Activated CD4-positive, alpha-beta T cell treated with anti-CD3 and anti-CD28 coated beads, Interleukin-2, amount 10 ng/mL, durations not matched to agents 7 days and 5 days (primary cell): ENCODE data around the gene REEP3. TPM values are rescaled to one million over a fixed set of nuclear protein-coding genes. Genes with fewer than 3 reads are reported as not detected.

Source experiments
- CTCF ChIA-PET: fragments of 350-600 bp; sonication (Branson Sonifier 250); formaldehyde crosslinking; loops from one replicate; lab custom pipeline; 2021; ENCODE audit warnings: antibody characterized with exemption; lab: Charles Lee
- POLR2A ChIA-PET: fragments of 350-600 bp; sonication (Branson Sonifier 250); formaldehyde crosslinking; loops from one replicate; lab custom pipeline; 2021; ENCODE audit warnings: antibody characterized with exemption; lab: Charles Lee
- DNase-seq: peaks from one replicate; pipeline ENCODE4 v3.0.0-alpha.2; 2020
- H3K27ac Mint-ChIP-seq: one replicate; pipeline ENCODE4 v1.8.0; 2021; ENCODE audit warnings: mild to moderate bottlenecking, moderate library complexity, mixed read lengths
- H3K27me3 Mint-ChIP-seq: one replicate; pipeline ENCODE4 v1.8.0; 2021; ENCODE audit warnings: mixed read lengths
- H3K36me3 Mint-ChIP-seq: one replicate; pipeline ENCODE4 v1.8.0; 2021; ENCODE audit warnings: low read depth, mixed read lengths
- H3K4me1 Mint-ChIP-seq: one replicate; pipeline ENCODE4 v1.8.0; 2021; ENCODE audit warnings: mixed read lengths
- H3K4me3 Mint-ChIP-seq: one replicate; pipeline ENCODE4 v1.8.0; 2021; ENCODE audit warnings: mild to moderate bottlenecking, moderate library complexity, mixed read lengths
- H3K9me3 Mint-ChIP-seq: one replicate; pipeline ENCODE4 v1.8.0; 2021; ENCODE audit warnings: mixed read lengths
- total RNA-seq, 2 experiments: library from RNA; stranded (reverse); gene quantifications; one replicate each; pipeline ENCODE4 v1.2.3, GENCODE V29; 2021

REEP3 gene
- total RNA-seq, 2 experiments from 2014 or later = 20.0 to 27.8 TPM

DNA sequence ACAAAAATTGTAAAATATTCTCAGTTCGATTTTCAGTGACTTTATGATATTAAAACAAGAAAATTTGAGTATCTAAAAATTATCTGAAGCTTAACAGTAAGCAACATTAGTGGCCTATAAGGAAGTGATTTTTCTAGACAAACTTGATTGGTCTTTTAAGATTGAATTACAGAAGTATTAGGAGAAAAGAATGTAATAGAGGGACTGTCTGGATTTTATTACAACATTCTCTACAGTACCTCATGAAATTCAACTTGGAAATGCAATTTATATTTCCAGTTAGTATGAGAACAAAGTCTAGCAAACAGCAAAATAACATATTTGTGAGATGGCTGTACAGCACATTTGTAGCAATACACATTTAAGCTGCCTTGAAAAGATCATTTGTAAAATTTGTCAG, 18.8 kb downstream of the REEP3 start:
- ChIA-PET POLR2A (interaction anchor here (0.7 kb wide), 1 partner anchor 36 kb away, joined by 4 read pairs; no protein-coding TSS in a partner anchor), CTCF (interaction anchor here (1.4 to 2.6 kb wide), 2 partner anchors 11 to 17 kb away, joined by 3 to 7 read pairs; no protein-coding TSS in a partner anchor)
- Mint-ChIP-seq H3K4me3 (no peak overlapping the region), H3K27me3 (no peaks in the 10 kb centered on the region), H3K9me3 (no peaks in the 10 kb centered on the region), H3K4me1 (peaks cover 8% of the 10 kb centered on the region), H3K27ac (no peak overlapping the region), H3K36me3 (no peaks in the 10 kb centered on the region)
- no peak for DNase-seq

- CTCF ChIA-PET = interaction anchor here (0.8 kb wide), 1 partner anchor 1555 kb away, joined by 3 read pairs; no protein-coding TSS in a partner anchor
- H3K4me3 Mint-ChIP-seq = no peak overlapping the region
- no peak overlapping the region for H3K27ac Mint-ChIP-seq
- no peak for DNase-seq
- peaks cover 8% of the 10 kb centered on the region for H3K36me3 Mint-ChIP-seq
- POLR2A ChIA-PET = no interaction called here
- no peaks in the 10 kb centered on the region for H3K27me3 Mint-ChIP-seq
- H3K9me3 Mint-ChIP-seq = no peaks in the 10 kb centered on the region
- H3K4me1 Mint-ChIP-seq = peaks cover 8% of the 10 kb centered on the region
Measured at GRCh38 chr10:63542835-63543575, 21.8 kb downstream of the REEP3 start.

DNA sequence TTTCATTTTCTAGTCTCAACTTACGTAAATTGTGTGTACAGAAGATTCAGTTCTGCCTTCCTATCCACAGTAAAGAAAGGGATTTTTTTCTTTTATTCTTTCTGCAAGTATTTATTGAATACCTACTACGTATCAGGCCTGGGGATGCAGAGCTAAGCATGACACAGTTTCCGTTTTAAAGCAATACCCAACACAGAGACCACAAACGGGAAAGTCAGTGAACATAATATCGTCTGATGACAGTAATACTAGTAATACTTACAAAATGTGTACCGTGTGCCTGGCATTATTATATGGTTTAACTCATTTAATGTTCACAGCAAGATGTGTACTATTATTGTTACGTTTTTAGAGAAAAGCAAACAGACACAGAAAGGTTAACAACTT, 22.4 kb downstream of the REEP3 start:
- Mint-ChIP-seq H3K27ac (no peak overlapping the region), H3K9me3 (no peaks in the 10 kb centered on the region), H3K27me3 (no peaks in the 10 kb centered on the region), H3K36me3 (peaks cover 8% of the 10 kb centered on the region), H3K4me1 (peaks cover 8% of the 10 kb centered on the region), H3K4me3 (no peak overlapping the region)
- ChIA-PET POLR2A (no interaction called here), CTCF (no interaction called here)
- DNase-seq = no peak

GRCh38 chr10:63544418-63544817, 23.2 kb downstream of the REEP3 start:
- no peak overlapping the region for H3K27ac Mint-ChIP-seq
- no peak for DNase-seq
- ChIA-PET CTCF (no interaction called here), POLR2A (no interaction called here)
- peaks cover 10% of the 10 kb centered on the region for H3K36me3 Mint-ChIP-seq
- no peak overlapping the region for H3K4me3 Mint-ChIP-seq
- H3K4me1 Mint-ChIP-seq = peaks cover 8% of the 10 kb centered on the region
- no peaks in the 10 kb centered on the region for H3K27me3 Mint-ChIP-seq
- no peaks in the 10 kb centered on the region for H3K9me3 Mint-ChIP-seq

GRCh38 chr10:63547628-63548360, 26.6 kb downstream of the REEP3 start:
- DNase-seq = no peak
- Mint-ChIP-seq H3K9me3 (no peaks in the 10 kb centered on the region), H3K27ac (no peak overlapping the region), H3K4me1 (peaks cover 9% of the 10 kb centered on the region), H3K36me3 (peaks cover 10% of the 10 kb centered on the region), H3K27me3 (no peaks in the 10 kb centered on the region), H3K4me3 (no peak overlapping the region)
- POLR2A ChIA-PET = no interaction called here
- CTCF ChIA-PET = interaction anchor here (1.5 kb wide), 1 partner anchor 17 kb away, joined by 6 read pairs; no protein-coding TSS in a partner anchor

DNA sequence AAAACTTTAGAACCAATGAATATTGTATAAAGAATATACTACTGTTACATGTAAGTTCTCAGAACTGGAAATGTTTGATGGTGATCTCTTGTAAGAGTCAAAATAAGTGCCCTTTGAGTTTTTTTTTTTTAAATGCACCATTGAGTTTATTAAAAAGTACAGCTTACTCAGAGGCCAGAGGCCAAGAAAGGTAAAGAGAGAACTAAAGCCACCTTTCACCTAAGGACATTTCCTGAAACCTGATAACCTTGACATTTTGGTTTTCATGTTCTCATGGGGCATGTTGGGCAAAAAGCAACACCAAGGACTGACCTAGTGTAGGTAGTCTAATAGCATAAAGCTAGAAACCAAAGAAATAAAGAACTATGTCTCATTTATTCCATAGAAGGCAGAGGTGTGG, 27.7 kb downstream of the REEP3 start:
- Mint-ChIP-seq H3K27me3 (no peaks in the 10 kb centered on the region), H3K4me3 (no peak overlapping the region), H3K36me3 (peaks cover 13% of the 10 kb centered on the region), H3K4me1 (peaks cover 11% of the 10 kb centered on the region), H3K27ac (no peak overlapping the region), H3K9me3 (no peaks in the 10 kb centered on the region)
- CTCF ChIA-PET = interaction anchor here (1.5 kb wide), 1 partner anchor 16 kb away, joined by 6 read pairs; no protein-coding TSS in a partner anchor
- DNase-seq = no peak
- POLR2A ChIA-PET = no interaction called here

DNA sequence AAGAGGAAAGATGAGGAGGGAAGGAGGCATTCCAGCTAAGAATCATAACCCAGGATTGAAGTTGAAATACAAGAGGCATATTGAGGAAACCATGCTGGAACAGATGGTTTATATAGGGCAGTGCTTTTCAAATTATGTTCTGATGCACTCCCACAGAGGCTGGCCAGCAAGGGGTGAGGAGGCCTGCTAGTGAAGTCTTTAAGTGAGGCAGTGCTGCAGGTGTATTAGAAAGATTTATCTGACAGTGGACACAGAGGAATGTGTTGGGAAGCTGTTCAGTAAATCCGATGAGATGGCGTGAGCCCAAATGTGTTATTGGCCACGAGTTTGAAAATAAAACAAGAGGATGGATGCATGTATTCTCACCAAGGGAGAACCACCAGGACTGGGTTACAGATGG, 28.6 kb downstream of the REEP3 start:
- DNase-seq = no peak
- H3K4me1 Mint-ChIP-seq = peaks cover 15% of the 10 kb centered on the region
- H3K9me3 Mint-ChIP-seq = no peaks in the 10 kb centered on the region
- peaks cover 14% of the 10 kb centered on the region for H3K36me3 Mint-ChIP-seq
- ChIA-PET POLR2A (no interaction called here), CTCF (interaction anchor here (1.0 kb wide), 1 partner anchor 9 kb away, joined by 3 read pairs; no protein-coding TSS in a partner anchor)
- H3K27ac Mint-ChIP-seq = no peak overlapping the region
- no peaks in the 10 kb centered on the region for H3K27me3 Mint-ChIP-seq
- H3K4me3 Mint-ChIP-seq = no peak overlapping the region

DNA sequence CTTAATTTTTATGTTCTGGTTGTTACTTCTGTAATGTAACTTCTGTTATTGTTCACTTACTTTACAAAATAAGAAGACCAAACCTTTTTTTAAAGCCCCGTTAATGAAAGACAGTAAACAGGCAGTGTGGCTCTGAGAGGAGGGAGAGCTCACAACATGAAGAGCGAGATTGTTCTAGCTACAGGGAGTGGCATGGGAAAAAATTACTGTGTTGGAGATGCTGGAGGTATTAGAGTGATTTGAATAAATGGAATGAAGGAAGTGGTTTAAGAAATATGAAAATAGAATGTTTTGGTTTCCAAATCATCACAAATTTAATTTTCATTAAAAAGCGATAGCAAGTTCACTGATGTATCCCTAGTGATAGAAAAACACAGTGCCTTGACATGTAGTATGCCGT, 31.8 kb downstream of the REEP3 start:
- Mint-ChIP-seq H3K9me3 (no peaks in the 10 kb centered on the region), H3K4me1 (peaks cover 25% of the 10 kb centered on the region), H3K36me3 (peaks cover 6% of the 10 kb centered on the region), H3K4me3 (no peak overlapping the region), H3K27me3 (no peaks in the 10 kb centered on the region), H3K27ac (no peak overlapping the region)
- POLR2A ChIA-PET = no interaction called here
- no peak for DNase-seq
- CTCF ChIA-PET = no interaction called here

DNA sequence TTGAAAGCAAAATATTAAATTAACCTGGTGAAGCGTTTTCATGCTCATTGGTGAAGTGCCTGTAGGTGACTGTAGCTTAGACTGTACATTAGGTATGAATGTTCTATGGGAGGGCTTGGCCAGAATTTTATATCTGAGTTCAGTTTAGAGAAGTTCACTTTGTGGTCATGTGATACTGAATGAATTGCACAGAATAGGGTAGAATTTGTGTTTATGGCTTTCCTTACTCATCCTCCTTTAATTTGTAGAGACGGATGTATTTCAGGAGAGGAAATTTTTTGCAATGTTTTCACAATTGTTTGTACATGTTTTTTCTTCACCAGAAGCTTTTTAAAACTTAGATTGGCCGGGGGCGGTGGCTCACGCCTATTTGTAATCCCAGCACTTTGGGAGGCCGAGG, 32.3 kb downstream of the REEP3 start:
- Mint-ChIP-seq H3K4me3 (no peak overlapping the region), H3K27me3 (no peaks in the 10 kb centered on the region), H3K36me3 (peaks cover 6% of the 10 kb centered on the region), H3K4me1 (peaks cover 25% of the 10 kb centered on the region), H3K27ac (no peak overlapping the region), H3K9me3 (no peaks in the 10 kb centered on the region)
- DNase-seq = no peak
- ChIA-PET POLR2A (no interaction called here), CTCF (interaction anchor here (0.6 kb wide), 1 partner anchor 183 kb away, joined by 3 read pairs; no protein-coding TSS in a partner anchor)

DNA sequence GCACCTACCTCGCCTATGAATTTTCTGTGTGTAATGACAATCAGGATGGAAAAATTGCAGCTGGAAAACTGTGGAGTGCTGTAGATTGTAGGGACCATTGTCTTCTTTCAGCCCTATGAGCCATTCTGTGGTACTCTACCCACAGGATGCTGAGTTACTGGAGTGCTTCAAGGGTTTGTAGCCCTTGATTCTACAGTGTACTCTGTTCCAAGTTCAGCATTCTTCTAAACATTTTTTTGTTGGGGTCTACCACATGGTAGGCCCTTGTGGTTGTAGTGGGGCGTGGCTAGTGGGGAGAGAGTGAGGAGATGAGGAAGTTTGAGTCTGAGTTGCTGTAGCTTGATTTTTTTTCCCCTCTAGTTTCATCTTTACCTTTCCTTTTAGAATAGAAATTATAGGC, 33.5 kb downstream of the REEP3 start:
- peaks cover 4% of the 10 kb centered on the region for H3K36me3 Mint-ChIP-seq
- H3K9me3 Mint-ChIP-seq = no peaks in the 10 kb centered on the region
- H3K4me3 Mint-ChIP-seq = no peak overlapping the region
- POLR2A ChIA-PET = no interaction called here
- no peaks in the 10 kb centered on the region for H3K27me3 Mint-ChIP-seq
- DNase-seq = peak; percentile 64
- peaks cover 25% of the 10 kb centered on the region for H3K4me1 Mint-ChIP-seq
- CTCF ChIA-PET = interaction anchor here (0.6 to 1.4 kb wide), 2 partner anchors 22 to 207 kb away, joined by 3 read pairs; no protein-coding TSS in a partner anchor
- no peak overlapping the region for H3K27ac Mint-ChIP-seq

DNA sequence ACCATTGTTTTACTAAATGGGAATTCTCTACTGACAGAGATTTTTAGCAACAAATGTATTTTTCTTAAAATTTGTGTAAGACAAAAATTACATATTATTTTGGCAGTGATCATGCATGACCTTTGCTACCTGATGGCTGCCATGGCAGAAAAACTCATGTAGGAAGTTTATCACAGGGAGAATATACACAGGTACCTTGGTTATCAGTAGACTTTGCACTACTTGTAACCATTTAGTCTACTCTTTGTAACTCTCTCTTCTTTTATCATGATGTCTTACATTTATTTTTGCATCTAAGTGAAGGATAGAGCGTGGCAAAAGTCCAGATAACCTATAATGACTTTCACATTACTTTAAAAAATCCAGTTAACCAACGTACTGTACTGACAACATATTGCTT, 34.1 kb downstream of the REEP3 start:
- no peak overlapping the region for H3K4me3 Mint-ChIP-seq
- peaks cover 4% of the 10 kb centered on the region for H3K36me3 Mint-ChIP-seq
- ChIA-PET CTCF (interaction anchor here (1.4 kb wide), 1 partner anchor 22 kb away, joined by 3 read pairs; no protein-coding TSS in a partner anchor), POLR2A (no interaction called here)
- no peaks in the 10 kb centered on the region for H3K9me3 Mint-ChIP-seq
- peaks cover 25% of the 10 kb centered on the region for H3K4me1 Mint-ChIP-seq
- no peak overlapping the region for H3K27ac Mint-ChIP-seq
- DNase-seq = no peak
- H3K27me3 Mint-ChIP-seq = no peaks in the 10 kb centered on the region

- Mint-ChIP-seq H3K27me3 (no peaks in the 10 kb centered on the region), H3K9me3 (no peaks in the 10 kb centered on the region), H3K4me1 (peaks cover 23% of the 10 kb centered on the region), H3K4me3 (no peak overlapping the region), H3K36me3 (peaks cover 2% of the 10 kb centered on the region), H3K27ac (no peak overlapping the region)
- DNase-seq = no peak
- ChIA-PET POLR2A (no interaction called here), CTCF (interaction anchor here (1.1 kb wide), 1 partner anchor 8 kb away, joined by 3 read pairs; no protein-coding TSS in a partner anchor)
Measured at GRCh38 chr10:63558132-63558784, 37.1 kb downstream of the REEP3 start.
